Measurements from ENCODE around the gene BECN2.

Gene BECN2, protein sequence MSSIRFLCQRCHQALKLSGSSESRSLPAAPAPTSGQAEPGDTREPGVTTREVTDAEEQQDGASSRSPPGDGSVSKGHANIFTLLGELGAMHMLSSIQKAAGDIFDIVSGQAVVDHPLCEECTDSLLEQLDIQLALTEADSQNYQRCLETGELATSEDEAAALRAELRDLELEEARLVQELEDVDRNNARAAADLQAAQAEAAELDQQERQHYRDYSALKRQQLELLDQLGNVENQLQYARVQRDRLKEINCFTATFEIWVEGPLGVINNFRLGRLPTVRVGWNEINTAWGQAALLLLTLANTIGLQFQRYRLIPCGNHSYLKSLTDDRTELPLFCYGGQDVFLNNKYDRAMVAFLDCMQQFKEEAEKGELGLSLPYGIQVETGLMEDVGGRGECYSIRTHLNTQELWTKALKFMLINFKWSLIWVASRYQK

DNA sequence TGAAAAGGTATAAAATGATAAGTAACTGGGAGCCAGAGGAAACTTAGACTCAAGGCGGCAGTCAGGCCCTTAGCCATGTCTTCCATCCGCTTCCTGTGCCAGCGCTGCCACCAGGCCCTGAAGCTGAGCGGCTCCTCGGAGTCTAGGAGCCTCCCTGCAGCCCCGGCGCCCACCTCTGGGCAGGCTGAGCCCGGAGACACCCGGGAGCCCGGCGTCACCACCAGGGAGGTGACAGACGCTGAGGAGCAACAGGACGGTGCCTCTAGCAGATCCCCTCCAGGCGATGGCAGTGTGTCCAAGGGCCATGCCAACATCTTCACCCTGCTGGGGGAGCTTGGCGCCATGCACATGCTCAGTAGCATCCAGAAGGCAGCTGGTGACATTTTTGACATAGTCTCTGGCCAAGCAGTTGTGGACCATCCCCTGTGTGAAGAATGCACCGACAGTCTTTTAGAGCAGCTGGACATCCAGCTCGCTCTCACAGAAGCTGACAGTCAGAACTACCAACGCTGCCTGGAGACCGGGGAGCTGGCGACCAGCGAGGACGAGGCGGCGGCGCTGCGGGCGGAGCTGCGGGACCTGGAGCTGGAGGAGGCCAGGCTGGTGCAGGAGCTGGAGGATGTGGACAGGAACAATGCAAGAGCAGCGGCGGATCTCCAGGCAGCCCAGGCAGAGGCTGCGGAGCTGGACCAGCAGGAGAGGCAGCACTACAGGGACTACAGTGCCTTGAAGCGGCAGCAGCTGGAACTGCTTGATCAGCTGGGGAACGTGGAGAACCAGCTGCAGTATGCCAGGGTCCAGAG, at the start of gene BECN2:
Gene BECN2, plus strand, starts transcription at position 76 of the 803 bp plus-strand sequence. Its CDS starts 0 bp downstream, at position 76.
- no peak for DNase-seq

DNA sequence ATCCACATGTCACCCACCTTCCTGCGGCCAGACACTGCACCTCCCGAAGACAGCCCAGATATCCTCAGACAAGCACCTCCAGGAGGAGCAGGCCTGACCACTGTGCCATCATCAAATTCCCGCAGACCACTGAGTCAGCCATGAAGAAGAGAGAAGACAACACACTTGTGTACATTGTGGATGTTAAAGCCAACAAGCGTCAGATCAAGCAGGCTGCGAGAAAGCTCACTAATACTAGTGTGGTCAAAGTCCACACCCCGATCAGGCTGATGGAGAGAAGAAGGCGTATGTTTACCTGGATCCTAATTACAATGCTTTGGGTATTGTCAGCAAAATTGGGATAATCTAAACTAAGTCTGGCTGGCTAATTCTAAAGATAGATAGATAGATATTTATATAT, 41.4 kb upstream of the BECN2 start:
- no peak for DNase-seq

DNA sequence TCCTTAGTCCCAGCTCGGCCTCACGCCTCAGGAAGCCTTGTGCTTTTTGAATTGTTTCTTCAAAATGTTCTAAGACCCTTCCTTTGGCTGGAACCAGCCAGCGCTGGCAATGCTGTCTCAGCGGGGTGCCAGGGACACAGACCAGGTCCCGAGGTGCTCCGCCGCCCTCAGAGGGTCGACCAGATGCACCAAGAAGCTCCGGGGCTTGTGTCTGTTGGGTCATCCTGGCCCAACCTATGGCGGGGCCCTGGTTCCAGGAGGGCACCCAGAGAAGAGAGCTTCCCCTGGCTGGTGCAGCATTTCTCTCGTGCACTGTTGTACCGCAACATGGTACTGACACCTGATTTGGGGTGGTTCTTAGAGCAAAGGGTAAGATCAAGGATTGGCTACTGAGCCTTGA, 40.1 kb upstream of the BECN2 start:
- no peak for DNase-seq

DNA sequence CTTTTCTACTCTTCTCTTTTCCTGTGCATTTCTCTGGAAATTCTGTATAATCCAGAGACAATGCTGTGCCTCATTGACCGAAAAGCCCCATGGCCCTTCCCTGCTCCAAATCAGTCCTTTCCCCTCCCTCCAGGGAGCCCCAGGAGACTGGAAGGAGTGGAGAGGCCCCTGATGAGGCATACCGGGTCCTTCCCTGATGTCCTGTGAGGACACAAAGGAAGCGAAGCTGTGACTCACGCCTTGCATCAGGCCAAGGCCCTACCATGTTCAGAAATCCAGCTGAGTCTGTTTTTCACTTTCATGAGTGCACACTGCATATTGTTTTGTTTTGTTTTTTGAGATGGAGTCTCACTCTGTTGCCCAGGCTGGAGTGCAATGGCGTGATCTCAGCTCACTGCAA, 38.7 kb upstream of the BECN2 start:
- no peak for DNase-seq

DNA sequence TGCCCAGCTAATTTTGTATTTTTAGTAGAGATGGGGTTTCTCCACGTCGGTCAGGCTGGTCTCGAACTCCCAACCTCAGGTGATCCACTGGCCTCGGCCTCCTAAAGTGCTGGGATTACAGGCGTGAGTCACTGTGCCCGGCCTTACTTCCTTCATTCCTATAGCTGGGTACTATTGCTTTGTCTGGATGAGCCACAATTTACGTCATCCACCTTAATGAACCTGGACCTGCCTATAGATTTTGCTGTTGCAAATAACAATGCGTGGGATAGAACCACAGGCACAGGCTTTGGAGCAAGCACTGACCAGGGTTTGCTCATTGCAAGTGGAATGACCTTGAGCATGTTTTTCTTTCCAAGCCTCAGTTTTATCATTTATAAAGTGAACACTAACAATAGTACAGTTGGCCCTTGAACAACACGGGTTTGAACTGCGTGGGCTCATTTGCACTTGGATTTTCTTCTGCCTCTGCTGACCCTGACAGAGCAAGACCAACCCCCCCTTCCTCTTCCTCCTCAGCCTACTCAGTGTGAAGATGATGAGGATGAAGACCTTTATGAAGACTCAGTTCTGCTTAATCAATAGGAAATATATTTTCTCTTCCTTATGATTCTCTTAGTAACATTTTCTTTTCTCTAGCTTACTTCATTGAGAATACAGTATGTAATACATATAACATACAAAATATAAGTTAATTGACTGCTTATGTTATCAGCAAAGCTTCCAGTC, 33.3 kb upstream of the BECN2 start:
- DNase-seq: no peak

DNA sequence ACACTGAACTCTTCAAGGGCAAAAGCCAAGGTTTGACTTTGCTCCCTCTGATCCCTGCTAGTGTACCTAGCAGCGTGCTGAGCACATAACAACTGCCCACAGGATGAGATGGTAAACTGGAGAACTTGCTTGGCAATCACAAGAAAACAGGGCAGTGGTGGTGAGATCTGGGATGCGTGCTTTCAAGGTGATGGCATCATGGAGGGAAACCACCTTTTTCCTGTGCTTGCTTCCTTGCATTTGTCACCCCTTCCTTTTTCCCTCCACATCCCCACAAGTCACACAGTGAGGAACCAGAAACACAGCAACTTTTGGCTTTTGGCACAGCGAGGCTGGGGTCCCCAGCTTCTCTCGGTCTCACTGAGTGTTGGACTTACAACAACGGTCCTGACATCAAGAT, 31.4 kb upstream of the BECN2 start:
- no peak for DNase-seq

DNA sequence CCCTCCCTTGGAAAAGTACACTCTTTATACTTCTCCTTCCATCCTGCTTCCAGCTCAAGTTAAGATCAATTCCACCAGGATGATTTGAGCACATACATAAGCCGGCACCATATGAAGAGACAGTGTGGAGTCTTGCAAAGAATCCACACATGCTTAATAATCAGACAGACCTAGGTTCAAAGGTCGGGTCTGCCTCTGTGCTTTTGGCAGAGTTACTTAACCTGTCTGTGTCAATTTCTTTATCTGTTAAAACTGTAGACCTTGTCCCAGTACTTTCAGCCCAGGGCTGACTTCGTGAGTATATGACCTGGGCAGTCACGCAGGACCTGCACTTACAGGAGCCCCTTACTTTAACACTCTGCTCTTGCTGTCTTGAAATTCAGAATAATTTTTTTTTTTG, 30.2 kb upstream of the BECN2 start:
- no peak for DNase-seq

DNA sequence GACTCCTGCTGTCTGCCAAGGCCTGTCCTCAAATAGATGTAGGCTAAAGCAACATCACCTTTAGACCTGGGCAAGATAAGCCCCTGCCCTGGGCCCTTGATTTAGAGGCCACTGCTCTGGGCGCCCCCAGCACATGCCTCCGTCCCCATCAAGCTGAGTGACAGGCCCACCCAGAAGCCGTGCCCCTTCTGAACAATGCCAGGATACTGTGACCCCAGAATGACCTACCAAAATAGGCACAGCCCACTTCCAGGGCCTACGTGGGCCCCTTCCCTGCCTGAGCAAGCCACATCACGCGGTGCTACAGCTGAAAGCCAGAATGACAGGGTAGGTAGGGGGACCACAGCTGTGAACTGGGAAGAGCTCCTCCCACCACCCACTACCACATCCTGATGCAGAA, 24.7 kb upstream of the BECN2 start:
- no peak for DNase-seq

DNA sequence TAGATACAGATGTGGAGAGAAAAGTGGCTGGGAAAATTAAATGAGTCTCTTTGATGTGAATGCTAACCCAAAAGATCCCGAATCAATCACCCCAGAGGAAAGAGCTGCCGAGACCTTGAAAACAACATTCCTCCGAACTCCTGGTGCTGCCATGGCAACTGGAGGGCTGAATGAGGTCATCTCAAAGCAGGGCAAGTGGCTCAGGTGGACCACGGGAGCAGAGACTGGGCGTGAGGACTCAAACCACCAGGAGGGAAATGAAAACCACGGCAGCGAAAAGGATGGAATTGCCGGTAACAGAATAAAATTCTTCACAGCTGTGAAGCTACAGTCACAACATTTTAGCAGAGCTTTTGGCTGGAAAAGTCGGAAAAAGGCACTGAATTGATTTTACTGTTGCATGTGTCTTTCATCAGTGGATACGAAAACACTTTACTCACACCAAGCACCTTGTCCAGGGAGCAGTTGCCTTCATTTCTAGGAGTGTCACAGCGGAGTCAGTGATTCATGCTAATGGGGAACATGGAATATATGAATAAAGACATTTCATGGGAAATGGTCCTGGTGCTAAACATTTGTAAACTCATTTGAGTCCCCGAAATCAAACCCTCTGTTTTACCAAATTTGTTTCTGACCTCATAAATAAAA, 23.2 kb upstream of the BECN2 start:
- DNase-seq: no peak

DNA sequence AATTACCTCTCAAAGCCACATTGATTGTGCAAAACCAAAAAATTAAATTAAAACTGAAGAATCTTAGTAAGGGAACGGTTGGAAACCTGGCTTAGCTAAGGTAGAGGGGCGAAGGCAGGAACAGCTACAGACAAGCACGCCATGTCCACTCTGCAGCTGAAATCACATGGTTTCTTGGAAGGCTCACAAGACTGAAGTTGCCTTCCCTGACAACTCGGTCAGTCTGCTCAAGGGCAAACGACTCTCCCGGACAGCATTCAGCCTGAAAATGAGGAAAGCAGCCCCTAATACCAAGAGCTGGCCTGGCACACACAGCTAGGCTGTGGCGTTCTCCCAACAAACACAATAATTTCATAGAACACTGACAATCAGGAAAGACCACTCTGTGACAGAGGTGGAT, 22.7 kb upstream of the BECN2 start:
- no peak for DNase-seq

DNA sequence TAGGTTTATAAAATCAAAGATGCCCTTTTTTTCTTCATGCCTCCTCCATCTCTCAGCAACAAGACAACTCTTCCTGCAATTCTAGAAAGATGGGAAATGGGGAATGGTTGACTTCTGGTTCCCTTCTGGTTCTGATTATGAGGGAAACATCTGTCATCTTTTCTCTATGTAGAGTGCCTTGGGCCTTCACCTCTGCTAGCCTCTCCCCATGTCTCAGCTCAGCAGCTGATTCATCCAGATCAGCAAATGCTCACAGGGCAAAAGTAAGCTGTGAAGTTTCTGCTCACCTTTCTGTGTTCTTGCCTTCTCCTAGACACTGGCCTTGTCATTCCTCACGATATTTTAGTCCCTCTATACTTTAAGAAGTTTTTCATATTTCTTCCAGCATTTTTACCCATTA, 17.8 kb upstream of the BECN2 start:
- DNase-seq: no peak

DNA sequence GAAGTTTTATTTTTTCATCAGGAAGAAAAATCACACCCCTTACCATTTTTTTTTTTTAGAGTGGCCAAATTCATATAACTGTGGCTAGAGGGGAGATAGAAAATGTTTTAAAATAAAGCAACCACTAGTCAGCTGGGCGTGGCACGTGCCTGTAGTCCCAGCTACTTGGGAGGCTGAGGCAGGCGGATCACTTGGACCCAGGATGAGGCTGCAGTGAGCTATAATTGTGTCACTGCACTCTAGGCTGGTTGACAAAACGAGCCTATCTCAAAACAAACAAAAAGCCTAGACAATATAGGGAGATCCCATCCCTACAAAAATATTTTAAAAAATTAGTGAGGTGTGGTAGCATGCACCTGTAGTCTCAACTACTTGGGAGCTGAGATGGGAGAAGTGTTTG, 14.8 kb upstream of the BECN2 start:
- no peak for DNase-seq

DNA sequence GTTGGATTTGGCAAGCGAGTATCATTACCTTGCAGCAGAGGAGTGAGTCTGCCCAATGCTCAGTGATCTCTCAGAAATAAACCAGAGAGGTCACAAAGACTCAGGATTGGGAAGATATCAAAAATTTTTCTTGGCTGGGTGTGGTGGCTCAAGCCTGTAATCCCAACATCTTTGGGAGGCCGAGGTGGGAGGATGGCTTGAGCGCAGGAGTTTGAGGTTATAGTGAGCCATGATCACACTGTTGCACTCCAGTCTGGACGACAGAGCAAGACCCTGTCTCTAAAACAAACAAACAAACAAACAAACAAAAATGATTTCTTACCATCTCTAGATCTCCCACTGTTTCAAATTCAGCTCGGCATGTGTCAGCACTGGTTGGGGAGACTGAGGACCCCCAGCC, 13.3 kb upstream of the BECN2 start:
- no peak for DNase-seq

DNA sequence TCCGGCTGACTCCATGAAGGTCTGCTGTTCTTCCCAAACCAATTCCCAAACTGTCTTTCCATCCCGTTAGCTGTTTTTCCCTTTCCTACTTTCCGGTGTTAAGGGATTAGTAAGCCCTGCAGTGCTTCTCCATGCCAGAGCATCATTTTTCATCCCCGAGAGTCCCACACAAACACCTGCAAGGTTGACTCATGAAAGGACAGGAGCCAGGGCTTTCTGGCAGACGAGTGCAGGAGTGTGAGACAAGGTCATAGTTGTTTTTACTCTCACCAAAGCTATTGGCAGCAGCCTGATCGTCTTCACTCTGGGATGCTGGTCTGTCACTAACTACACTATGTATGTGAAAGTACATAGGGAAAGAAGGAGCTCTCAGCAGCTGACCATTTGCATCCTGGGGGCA, 10.2 kb upstream of the BECN2 start:
- no peak for DNase-seq

DNA sequence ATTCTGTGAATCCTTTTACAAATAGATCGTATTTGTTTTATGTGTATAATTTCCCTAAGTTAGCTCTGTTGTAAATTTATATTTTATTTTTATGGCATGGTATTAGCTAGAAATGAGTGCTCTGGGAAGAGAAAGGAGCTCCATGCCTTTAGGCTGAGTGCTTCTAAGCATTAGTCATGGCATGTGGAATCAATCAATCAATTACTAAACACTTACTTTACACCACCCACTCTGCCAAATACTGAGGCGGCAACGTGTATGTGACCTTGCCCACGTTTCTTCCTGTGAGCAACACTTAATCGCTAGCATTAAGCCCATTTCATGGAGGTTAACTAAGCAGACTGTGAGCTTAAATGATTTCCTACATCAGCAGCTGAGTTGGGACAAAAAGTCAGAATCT, 7.2 kb upstream of the BECN2 start:
- no peak for DNase-seq

DNA sequence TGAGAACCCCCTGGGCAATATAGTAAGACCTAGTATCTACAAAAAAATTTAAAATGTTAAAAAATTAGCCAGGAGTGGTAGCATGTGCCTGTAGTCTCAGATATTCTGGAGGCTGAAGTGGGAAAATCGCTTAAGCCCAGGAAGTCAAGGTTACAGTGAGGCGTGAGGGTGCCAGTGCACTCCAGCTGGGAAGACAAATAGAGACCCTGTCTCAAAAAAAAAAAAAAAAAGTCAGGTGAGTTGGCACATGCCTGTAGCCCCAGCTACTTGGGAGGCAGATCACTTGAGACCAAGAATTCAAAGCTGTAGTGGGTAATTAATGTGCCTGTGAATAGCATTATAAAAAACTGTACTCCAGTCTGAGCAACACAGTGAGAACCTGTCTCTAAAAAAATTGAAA, 4.6 kb downstream of the BECN2 start:
- DNase-seq: no peak

DNA sequence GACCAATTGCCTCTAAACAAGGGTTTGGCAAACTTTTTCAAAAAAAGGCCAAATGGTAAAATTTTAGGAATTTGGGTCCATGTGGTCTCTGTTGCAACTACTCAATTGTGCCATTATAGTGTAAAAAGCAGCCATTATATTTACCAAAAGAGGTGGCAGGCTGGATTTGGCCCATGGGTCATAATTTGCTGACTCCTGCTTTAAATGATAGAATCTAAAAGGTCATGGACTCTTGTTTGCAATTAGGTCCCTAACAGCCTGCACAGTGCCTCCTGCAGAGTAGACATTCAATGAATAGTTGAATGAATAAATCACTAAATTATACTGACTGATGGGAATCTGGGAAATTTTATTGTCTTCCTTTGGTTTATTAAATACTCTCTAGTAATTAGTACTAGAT, 6.2 kb downstream of the BECN2 start:
- DNase-seq: no peak

DNA sequence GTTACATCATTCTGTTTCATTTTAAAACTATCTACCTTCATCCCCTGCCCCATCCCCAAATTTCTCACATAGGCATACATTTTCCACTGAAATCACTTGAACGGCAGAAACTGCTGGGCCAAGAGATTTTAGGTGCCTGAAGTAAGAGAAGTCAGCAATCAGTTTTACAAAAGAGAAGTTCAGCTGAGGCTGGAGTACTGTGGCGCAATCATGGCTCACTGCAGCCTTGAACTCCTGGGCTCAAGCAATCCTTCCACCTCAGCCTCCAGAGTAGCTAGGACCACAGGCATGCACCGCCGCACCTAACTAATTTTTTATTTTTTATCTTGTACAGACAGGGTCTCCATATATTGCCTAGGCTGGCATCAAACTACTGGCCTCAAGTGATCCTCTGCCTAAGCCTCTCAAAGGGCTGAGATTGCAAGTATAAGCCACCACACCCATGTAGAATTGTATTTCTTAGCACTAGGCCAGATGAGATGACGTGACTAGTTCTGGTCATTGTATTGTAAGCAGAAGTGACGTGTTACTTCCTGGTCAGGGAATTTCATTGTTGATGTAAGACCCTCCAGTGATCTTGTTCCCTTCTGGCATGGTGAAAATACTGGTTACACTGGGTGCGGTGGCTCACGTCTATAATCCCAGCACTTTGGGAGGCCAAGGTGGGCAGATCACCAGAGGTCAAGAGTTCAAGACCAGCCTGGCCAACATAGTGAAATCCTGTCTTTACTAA, 7.1 kb downstream of the BECN2 start:
- DNase-seq: no peak

DNA sequence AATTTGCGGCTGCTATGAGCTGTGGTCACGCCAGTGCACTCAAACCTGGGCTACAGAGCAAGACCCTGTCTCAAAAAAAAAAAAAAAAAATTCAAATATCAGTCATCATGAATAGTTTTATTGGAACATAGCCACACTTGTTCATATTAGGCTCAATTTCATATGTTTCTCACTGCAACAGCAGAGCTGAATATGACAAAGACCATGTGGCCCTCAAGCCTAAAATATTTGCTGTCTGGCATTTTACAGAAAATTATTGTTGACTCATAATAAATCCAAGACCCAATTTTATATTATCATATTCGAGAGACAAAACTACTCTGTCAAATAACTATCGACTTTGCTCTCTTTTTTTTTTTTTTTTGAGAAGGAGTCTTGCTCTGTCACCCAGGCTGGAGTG, 11.0 kb downstream of the BECN2 start:
- DNase-seq: no peak

DNA sequence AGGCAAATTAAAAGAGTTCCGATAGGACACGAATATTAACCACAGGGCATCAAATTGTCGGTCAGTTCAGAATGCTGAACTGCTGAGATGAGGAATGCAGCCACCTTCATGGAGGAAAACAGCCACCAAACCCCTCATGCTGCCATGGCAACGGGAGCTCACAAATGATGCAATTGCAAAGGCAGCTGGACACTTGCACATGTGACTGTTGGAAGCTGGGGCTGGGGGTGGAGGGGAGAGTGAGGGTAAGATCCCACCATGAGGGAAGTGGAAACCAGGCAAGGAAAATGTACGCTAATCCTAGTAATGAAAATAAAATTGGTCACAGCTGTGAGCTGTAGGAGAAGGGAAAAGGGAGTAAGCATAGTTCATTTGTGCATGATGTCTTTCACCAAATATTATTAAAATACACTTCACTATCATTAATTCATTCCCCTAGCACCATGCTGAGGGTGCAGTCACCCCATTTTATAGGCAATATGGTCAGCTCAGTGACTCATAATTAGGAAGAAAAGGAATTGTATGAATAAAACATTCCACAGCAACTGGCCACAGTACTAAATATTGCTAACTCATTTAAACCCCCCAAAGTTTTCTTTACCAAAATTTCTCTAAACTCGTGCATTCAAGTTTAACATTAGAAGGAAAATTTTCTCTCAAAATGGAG, 15.3 kb downstream of the BECN2 start:
- DNase-seq: no peak

DNA sequence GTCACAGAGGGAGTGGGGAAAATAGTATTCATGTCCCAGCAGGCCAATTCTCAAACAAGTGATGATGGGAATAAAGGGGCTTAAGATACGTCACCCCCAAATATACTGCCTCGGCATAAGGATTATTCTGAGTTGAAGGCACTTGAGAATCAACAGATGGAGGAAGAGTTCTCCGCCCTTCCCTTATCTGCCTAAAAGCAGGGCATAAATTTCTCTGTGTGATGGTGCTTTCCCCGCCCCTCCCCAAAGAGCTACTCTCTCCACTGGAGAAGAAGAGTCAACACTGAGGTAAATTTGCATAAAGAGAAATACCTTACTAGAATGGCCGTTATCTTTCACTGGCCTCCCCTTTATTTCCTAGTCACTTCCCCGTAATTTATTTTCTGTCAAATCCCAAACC, 18.7 kb downstream of the BECN2 start:
- no peak for DNase-seq

DNA sequence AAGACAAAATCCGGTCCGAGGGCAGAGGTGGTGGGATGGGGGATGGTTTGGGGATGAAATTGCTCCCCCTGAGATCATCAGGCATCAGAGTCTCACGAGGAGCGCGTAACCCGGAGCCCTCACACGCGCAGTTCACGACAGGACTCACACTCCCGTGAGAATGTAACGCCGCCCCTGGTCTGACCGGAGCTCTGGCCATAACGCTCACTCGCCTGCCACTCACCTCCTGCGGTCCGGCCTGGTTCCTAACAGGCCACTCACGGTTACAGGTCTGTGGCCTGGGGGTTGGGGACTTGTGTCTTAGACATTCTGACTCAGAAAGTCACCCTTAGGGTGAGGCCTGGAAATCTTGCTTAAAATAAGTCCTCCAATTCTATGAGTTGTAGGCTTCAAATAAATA, 21.5 kb downstream of the BECN2 start:
- DNase-seq: no peak
